Gastroesophageal sphincter (tissue), 4 donors: ENCODE data around the gene RRP12. TPM values are rescaled to one million over a fixed set of nuclear protein-coding genes. Genes with fewer than 3 reads are reported as not detected.

Experiments
- ATAC-seq: fragments of 150-250 bp; one replicate; pipeline ENCODE4 v1.9.1; 2016; ENCODE audit warnings: mild to moderate bottlenecking, moderate library complexity
- H3K27ac ChIP-seq, 4 donors: fragments of 200-600 bp; sonication (generic) in 3 of 4; 1 replicate in 3 of 4; 2 replicates in 1 of 4; pipeline ENCODE4 v1.5.1; 2016 to 2019
- H3K27me3 ChIP-seq: fragments of 200-600 bp; sonication (generic); one replicate; pipeline ENCODE4 v1.5.1; 2019
- H3K36me3 ChIP-seq, 2 donors: fragments of 200-600 bp; sonication (generic); one replicate each; pipeline ENCODE4 v1.5.1; 2019; ENCODE audit warnings: control low read depth in 1 of 2
- H3K4me1 ChIP-seq, 3 donors: fragments of 200-600 bp; sonication (generic); 1 replicate in 2 of 3; 2 replicates in 1 of 3; pipeline ENCODE4 v1.5.1; 2016 to 2019; ENCODE audit warnings: control low read depth in 2 of 3
- H3K4me3 ChIP-seq, 2 donors: fragments of 200-600 bp; sonication (generic); one replicate each; pipeline ENCODE4 v1.5.1; 2019; ENCODE audit warnings: mild to moderate bottlenecking in 1 of 2, moderate library complexity in 1 of 2
- H3K9me3 ChIP-seq, 3 donors: fragments of 200-600 bp; sonication (generic); one replicate each; pipeline ENCODE4 v1.5.1; 2017 to 2019; ENCODE audit warnings: control low read depth in 2 of 3
- EP300 ChIP-seq: sonication (generic); formaldehyde crosslinking; IDR thresholded peaks from one replicate; pipeline ENCODE4 v1.6.1; 2017; ENCODE audit warnings: antibody characterized with exemption, mild to moderate bottlenecking
- POLR2A ChIP-seq, 2 donors: fragments of 450-650 bp; IDR thresholded peaks; one replicate each; pipeline ENCODE4 v1.6.1; 2017; ENCODE audit warnings: antibody characterized with exemption in 2 of 2, mild to moderate bottlenecking in 2 of 2, moderate library complexity in 1 of 2
- POLR2AphosphoS5 ChIP-seq: sonication (generic); formaldehyde crosslinking; IDR thresholded peaks from one replicate; pipeline ENCODE4 v1.6.1; 2017; ENCODE audit warnings: antibody characterized with exemption
- WGBS, 2 donors: methylation state at CpG; one replicate each; pipeline ENCODE4 v1.1.5; 2018; ENCODE audit warnings: low coverage in 1 of 2; 5-methylcytosine and 5-hydroxymethylcytosine counted together
- total RNA-seq, 4 donors: library from RNA; depleted of rRNA; stranded (reverse); fragments of >200 nt; gene quantifications; one replicate each; pipeline ENCODE4 v1.1.0, GENCODE V29; 2016
- TF ChIP-seq, protein P1 (sequence below), 4 experiments: fragments of 200-600 bp in 2 of 4; fragments of 450-650 bp in 2 of 4; sonication (generic) in 1 of 4; IDR thresholded peaks; one replicate each; pipeline ENCODE4 v1.5.1; 2017 to 2019; ENCODE audit warnings: antibody characterized with exemption in 4 of 4, mild to moderate bottlenecking in 2 of 4, moderate library complexity in 2 of 4

RRP12 gene, protein sequence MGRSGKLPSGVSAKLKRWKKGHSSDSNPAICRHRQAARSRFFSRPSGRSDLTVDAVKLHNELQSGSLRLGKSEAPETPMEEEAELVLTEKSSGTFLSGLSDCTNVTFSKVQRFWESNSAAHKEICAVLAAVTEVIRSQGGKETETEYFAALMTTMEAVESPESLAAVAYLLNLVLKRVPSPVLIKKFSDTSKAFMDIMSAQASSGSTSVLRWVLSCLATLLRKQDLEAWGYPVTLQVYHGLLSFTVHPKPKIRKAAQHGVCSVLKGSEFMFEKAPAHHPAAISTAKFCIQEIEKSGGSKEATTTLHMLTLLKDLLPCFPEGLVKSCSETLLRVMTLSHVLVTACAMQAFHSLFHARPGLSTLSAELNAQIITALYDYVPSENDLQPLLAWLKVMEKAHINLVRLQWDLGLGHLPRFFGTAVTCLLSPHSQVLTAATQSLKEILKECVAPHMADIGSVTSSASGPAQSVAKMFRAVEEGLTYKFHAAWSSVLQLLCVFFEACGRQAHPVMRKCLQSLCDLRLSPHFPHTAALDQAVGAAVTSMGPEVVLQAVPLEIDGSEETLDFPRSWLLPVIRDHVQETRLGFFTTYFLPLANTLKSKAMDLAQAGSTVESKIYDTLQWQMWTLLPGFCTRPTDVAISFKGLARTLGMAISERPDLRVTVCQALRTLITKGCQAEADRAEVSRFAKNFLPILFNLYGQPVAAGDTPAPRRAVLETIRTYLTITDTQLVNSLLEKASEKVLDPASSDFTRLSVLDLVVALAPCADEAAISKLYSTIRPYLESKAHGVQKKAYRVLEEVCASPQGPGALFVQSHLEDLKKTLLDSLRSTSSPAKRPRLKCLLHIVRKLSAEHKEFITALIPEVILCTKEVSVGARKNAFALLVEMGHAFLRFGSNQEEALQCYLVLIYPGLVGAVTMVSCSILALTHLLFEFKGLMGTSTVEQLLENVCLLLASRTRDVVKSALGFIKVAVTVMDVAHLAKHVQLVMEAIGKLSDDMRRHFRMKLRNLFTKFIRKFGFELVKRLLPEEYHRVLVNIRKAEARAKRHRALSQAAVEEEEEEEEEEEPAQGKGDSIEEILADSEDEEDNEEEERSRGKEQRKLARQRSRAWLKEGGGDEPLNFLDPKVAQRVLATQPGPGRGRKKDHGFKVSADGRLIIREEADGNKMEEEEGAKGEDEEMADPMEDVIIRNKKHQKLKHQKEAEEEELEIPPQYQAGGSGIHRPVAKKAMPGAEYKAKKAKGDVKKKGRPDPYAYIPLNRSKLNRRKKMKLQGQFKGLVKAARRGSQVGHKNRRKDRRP (N-terminal part only)
- 10 to 100 TPM in 3 of 4 donors, 1 to 10 TPM in 1; 6.7 to 25.3 (median 11.8) TPM for total RNA-seq

DNA sequence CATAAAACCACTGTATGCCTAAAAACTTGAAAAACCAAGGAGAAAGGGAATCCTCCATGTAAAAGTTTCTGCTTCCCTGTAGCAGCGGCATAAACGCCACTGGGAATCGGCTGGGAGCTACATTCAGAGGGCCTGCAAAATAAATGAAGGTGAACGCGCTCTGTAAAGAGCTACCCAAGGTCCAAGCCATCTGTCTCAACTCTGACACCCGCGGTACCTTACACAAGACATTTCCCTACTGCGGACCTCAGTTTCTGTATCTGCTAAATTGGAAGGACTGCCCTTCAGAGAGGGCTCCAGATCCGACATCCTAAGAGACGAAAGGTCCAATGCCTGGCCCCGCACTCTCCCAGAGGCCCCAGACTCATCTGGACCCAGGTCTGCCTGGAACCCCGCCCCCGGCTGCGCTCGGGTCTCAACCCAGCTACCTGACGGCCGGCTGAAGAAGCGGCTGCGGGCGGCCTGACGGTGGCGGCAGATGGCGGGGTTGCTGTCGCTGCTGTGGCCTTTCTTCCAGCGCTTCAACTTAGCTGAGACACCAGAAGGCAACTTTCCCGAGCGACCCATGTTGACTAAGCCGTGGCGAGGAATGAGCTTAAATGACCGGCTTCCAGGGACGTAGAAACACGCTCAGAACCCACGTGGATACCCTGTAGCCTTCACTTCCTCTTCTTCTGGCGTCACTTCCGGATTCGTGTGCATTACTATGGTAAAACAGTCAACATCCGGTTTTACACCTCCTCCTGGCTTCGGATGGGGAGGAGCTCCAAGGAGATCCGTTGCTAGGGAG lies at the start of gene RRP12:
Gene RRP12 (minus strand): TSS at position 676 of the 790 bp plus-strand sequence. CDS start 109 bp downstream, at position 567.
- Histone ChIP-seq H3K27me3 (no peaks in the 10 kb centered on the region), H3K4me1 (peaks cover 0 to 19% (median 8%) of the 10 kb centered on the region in 3 donors), H3K27ac (peak within 1 kb of the TSS; percentile 45 to 88 (median 84)), H3K4me3 (peak within 1 kb of the TSS; percentile 66 to 82), H3K36me3 (peaks cover 0 to 18% of the 10 kb centered on the region in 2 donors), H3K9me3 (no peaks in the 10 kb centered on the region)
- WGBS, 2 donors, result 0% methylated on average over 9 to 12 of the region's 39 CpGs
- ATAC-seq, result peak; percentile 97
- TF ChIP-seq, protein P1, sequence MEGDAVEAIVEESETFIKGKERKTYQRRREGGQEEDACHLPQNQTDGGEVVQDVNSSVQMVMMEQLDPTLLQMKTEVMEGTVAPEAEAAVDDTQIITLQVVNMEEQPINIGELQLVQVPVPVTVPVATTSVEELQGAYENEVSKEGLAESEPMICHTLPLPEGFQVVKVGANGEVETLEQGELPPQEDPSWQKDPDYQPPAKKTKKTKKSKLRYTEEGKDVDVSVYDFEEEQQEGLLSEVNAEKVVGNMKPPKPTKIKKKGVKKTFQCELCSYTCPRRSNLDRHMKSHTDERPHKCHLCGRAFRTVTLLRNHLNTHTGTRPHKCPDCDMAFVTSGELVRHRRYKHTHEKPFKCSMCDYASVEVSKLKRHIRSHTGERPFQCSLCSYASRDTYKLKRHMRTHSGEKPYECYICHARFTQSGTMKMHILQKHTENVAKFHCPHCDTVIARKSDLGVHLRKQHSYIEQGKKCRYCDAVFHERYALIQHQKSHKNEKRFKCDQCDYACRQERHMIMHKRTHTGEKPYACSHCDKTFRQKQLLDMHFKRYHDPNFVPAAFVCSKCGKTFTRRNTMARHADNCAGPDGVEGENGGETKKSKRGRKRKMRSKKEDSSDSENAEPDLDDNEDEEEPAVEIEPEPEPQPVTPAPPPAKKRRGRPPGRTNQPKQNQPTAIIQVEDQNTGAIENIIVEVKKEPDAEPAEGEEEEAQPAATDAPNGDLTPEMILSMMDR (IDR thresholded peaks at IDR 0.05), result peak in 1 of 4 experiments; percentile 37
- no peak for TF ChIP-seq EP300
- TF ChIP-seq POLR2AphosphoS5, result peak; percentile 72
- peak in 1 of 2 donors; percentile 43 for TF ChIP-seq POLR2A (IDR thresholded peaks at IDR 0.05)

DNA sequence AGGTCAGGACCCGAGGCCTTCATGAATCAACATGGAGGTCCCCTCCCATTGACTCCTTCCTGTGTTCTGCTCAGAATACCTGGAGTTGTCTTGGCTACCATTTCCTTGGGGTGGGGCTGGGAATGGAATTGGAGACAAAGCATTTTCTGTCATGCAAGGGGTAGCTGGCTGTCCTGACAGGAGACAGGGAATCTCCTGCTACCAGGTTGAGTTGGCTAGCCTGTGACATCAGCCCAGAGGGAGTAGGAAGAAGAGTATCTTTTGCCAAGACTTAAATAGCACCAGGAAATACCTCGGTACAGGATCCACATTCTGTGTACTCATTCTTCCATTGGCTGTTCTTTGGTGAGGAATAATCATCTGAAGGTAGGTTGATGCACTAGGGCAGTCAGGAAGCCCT lies 49.7 kb upstream of the RRP12 start:
- Histone ChIP-seq H3K27me3 (no peaks in the 10 kb centered on the region), H3K9me3 (no peaks in the 10 kb centered on the region), H3K36me3 (peaks cover 0 to 38% of the 10 kb centered on the region in 2 donors), H3K4me3 (no peak overlapping the region), H3K4me1 (peaks cover 0 to 82% (median 15%) of the 10 kb centered on the region in 3 donors), H3K27ac (no peak overlapping the region)
- no peak for ATAC-seq
- TF ChIP-seq POLR2A (IDR thresholded peaks at IDR 0.05), result no peak
- TF ChIP-seq, protein P1 (IDR thresholded peaks at IDR 0.05), result no peak
- TF ChIP-seq POLR2AphosphoS5, result no peak
- no peak for TF ChIP-seq EP300
- WGBS, 2 donors, result 50 to 100% methylated on average over 1 of the region's 2 CpGs

DNA sequence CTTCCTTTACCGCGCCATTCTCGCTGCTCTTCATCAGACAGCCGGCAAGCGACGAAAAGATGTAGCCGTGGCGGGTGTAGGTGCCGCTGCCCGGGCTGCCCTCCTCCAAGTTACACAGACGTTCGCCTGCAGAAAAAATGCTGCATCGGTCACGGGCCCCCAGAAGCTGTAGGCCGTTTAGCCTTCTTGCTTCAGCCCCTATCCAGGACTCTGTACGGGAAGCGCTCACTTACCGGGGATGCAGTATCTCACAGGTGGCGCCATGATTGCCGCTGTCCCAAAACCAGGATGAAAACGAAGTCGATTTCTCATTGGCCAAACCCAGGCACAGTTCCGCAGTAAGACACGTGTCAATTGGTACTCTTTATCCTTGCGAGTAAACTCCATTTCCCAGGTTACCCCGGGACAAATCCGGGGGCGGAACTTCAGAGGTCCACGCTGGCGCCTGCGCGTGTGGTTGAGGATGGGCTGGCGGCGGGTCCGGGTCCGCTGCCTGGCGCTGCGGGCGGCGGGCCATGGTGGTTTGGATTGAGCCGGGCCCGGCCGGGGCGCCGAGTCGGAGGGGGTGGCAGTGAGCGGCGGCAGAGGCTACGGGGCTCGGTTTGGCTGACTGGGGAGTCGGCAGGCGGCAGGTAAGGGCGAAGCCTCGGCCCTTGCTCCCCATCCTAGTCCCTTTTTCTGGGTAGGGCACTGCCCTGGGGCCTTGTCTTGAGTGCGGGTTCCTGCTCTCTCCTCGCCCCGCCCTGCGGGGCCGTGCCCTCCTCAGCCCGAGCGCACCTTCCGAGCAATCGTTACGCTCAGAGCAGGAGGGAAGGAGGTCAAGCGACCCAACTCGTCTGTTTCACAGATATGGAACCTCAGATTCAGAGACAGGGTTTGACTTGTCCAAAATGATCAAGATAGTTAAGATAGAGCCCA lies 44.8 kb upstream of the RRP12 start, which contains the start of the genes EXOSC1 and ZDHHC16:
Gene EXOSC1 (minus strand): TSS at position 285 of the 918 bp plus-strand sequence. CDS start 21 bp downstream, at position 264.
Gene ZDHHC16 (plus strand): TSS at position 454 of the 918 bp plus-strand sequence. CDS start 5,501 bp downstream, outside the sequence.
- Histone ChIP-seq H3K27ac (peak within 1 kb of the TSS; percentile 6 to 85 (median 80)), H3K36me3 (peaks cover 0 to 26% of the 10 kb centered on the region in 2 donors), H3K9me3 (no peaks in the 10 kb centered on the region), H3K27me3 (no peaks in the 10 kb centered on the region), H3K4me1 (peaks cover 0 to 58% (median 21%) of the 10 kb centered on the region in 3 donors), H3K4me3 (peak within 1 kb of the TSS; percentile 50 to 67)
- WGBS, 2 donors, result 0% methylated on average over 28 of the region's 66 CpGs; no CpG with 5 or more reads in 1 of the 2 donors
- TF ChIP-seq POLR2A (IDR thresholded peaks at IDR 0.05) (peak; percentile 45 to 55), EP300 (no peak), POLR2AphosphoS5 (peak; percentile 66)
- TF ChIP-seq, protein P1 (IDR thresholded peaks at IDR 0.05), result peak in 2 of 4 experiments; percentile 15 to 46
- peak; percentile 99 for ATAC-seq
